ENCODE data around the gene GAL.

Gene GAL

DNA sequence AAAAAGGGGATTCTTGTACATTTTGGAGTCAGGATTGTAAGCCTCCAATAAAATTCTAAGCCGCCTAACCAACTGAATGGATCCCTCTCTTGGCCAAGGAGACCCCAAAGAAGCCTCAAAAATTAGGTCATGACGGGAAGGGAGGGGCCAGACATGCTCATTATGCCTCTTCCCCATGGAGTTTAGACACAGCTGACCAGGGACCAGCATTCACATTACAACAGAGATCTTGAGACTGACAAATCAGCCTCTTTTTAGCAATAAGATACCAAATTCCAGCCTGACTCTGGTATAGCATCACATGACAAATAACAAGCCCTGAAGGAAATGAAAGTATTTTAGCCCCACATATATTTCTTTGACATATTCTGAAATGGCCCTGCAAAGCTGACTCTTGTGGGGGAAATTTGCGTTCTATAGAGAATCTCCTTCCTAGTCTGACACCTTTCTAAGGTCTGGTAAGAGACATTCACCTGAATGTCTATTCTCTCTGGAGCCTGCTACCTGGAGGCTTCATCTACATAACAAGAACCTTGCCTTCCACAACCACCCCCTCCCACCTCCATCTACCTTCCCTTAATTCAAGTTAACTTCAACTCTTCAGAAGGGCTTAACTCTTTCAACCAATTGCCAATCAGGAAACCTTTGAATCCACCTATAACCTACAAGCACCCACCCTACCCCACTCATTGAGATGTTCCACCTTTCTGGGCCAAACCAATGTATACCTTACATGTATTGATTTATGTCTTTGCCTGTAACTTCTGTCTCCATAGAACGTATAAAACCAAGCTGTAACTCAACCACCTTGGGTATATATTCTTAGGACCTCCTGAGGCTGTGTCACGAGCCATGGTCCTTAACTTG, 10.3 kb downstream of the GAL start:
- DNase-seq (ENCODE audit: low read depth in 1 of 2, low spot score in 1 of 2), result no peak
- TF ChIP-seq GABPA (IDR thresholded peaks at IDR 0.05; ENCODE audit: low read depth) (no peak), POLR2AphosphoS5 (IDR thresholded peaks at IDR 0.05; ENCODE audit: low read depth) (no peak), SPI1 (IDR thresholded peaks at IDR 0.05; ENCODE audit: borderline replicate concordance, low read depth) (no peak)
- TF ChIP-seq, protein P1, sequence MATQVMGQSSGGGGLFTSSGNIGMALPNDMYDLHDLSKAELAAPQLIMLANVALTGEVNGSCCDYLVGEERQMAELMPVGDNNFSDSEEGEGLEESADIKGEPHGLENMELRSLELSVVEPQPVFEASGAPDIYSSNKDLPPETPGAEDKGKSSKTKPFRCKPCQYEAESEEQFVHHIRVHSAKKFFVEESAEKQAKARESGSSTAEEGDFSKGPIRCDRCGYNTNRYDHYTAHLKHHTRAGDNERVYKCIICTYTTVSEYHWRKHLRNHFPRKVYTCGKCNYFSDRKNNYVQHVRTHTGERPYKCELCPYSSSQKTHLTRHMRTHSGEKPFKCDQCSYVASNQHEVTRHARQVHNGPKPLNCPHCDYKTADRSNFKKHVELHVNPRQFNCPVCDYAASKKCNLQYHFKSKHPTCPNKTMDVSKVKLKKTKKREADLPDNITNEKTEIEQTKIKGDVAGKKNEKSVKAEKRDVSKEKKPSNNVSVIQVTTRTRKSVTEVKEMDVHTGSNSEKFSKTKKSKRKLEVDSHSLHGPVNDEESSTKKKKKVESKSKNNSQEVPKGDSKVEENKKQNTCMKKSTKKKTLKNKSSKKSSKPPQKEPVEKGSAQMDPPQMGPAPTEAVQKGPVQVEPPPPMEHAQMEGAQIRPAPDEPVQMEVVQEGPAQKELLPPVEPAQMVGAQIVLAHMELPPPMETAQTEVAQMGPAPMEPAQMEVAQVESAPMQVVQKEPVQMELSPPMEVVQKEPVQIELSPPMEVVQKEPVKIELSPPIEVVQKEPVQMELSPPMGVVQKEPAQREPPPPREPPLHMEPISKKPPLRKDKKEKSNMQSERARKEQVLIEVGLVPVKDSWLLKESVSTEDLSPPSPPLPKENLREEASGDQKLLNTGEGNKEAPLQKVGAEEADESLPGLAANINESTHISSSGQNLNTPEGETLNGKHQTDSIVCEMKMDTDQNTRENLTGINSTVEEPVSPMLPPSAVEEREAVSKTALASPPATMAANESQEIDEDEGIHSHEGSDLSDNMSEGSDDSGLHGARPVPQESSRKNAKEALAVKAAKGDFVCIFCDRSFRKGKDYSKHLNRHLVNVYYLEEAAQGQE (IDR thresholded peaks at IDR 0.05; ENCODE audit: insufficient replicate concordance, low read depth), result no peak
- TF ChIP-seq, protein P2, sequence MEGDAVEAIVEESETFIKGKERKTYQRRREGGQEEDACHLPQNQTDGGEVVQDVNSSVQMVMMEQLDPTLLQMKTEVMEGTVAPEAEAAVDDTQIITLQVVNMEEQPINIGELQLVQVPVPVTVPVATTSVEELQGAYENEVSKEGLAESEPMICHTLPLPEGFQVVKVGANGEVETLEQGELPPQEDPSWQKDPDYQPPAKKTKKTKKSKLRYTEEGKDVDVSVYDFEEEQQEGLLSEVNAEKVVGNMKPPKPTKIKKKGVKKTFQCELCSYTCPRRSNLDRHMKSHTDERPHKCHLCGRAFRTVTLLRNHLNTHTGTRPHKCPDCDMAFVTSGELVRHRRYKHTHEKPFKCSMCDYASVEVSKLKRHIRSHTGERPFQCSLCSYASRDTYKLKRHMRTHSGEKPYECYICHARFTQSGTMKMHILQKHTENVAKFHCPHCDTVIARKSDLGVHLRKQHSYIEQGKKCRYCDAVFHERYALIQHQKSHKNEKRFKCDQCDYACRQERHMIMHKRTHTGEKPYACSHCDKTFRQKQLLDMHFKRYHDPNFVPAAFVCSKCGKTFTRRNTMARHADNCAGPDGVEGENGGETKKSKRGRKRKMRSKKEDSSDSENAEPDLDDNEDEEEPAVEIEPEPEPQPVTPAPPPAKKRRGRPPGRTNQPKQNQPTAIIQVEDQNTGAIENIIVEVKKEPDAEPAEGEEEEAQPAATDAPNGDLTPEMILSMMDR (IDR thresholded peaks at IDR 0.05; ENCODE audit: insufficient read depth, low read length), result no peak
- no peaks in the 10 kb centered on the region for H3K27me3 ChIP-seq (ENCODE audit: insufficient read depth, poor library complexity, severe bottlenecking)
- H3K4me3 ChIP-seq (replicated peaks; ENCODE audit: insufficient read depth, low read length), result no peak overlapping the region
- H3K27ac ChIP-seq (replicated peaks), result no peak overlapping the region

DNA sequence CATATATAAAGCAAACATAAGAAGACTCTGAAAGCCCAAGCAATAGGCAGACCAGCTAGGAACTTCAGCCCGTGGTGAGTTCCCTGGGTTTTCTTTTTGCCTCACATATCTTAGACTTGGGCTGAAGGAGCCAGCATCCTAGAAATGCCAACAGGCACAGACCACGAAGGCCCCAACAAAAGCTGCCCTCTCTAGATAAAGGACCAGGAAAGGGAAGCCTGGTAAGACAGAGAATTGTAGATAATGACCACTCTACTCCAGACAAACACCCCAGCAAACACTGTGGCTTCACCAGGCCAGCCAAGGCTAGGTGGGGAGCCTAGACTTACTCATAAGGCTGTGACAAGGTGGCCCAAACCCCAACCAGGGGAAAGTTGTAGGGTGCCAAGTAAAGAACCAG, 11.2 kb downstream of the GAL start:
- TF ChIP-seq, protein P2 (IDR thresholded peaks at IDR 0.05; ENCODE audit: insufficient read depth, low read length), result no peak
- TF ChIP-seq POLR2AphosphoS5 (IDR thresholded peaks at IDR 0.05; ENCODE audit: low read depth) (no peak), GABPA (IDR thresholded peaks at IDR 0.05; ENCODE audit: low read depth) (no peak), SPI1 (IDR thresholded peaks at IDR 0.05; ENCODE audit: borderline replicate concordance, low read depth) (no peak)
- TF ChIP-seq, protein P1 (IDR thresholded peaks at IDR 0.05; ENCODE audit: insufficient replicate concordance, low read depth), result no peak
- Histone ChIP-seq H3K4me3 (replicated peaks; ENCODE audit: insufficient read depth, low read length) (no peak overlapping the region), H3K27ac (replicated peaks) (no peak overlapping the region), H3K27me3 (ENCODE audit: insufficient read depth, poor library complexity, severe bottlenecking) (no peaks in the 10 kb centered on the region)
- no peak for DNase-seq (ENCODE audit: low read depth in 1 of 2, low spot score in 1 of 2)

DNA sequence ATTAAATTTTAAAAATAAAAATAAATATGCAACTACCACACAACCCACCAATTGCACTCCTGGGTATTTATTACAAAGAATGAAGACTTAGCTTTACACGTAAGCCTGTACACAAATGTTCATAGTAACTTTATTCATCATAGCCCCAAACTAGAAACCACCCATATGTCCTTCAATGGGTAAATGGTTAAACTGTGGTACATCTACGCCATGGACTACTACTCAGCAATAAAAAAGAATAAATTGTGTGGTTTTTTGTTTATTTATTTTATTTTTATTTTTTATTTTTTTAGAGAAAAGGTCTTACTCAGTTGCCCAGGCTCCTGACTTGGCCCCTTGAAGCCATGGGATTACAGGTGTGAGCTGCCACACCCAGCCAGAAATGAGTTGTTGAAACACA, 14.6 kb downstream of the GAL start:
- no peak overlapping the region for H3K4me3 ChIP-seq (replicated peaks; ENCODE audit: insufficient read depth, low read length)
- no peaks in the 10 kb centered on the region for H3K27me3 ChIP-seq (ENCODE audit: insufficient read depth, poor library complexity, severe bottlenecking)

More for the DNA sequence above, 14.6 kb downstream of the GAL start:
- H3K27ac ChIP-seq (replicated peaks), result no peak overlapping the region
- no peak for DNase-seq (ENCODE audit: low read depth in 1 of 2, low spot score in 1 of 2)
- TF ChIP-seq SPI1 (IDR thresholded peaks at IDR 0.05; ENCODE audit: borderline replicate concordance, low read depth) (no peak), GABPA (IDR thresholded peaks at IDR 0.05; ENCODE audit: low read depth) (no peak), POLR2AphosphoS5 (IDR thresholded peaks at IDR 0.05; ENCODE audit: low read depth) (no peak)
- TF ChIP-seq, protein P1 (IDR thresholded peaks at IDR 0.05; ENCODE audit: insufficient replicate concordance, low read depth), result no peak
- TF ChIP-seq, protein P2 (IDR thresholded peaks at IDR 0.05; ENCODE audit: insufficient read depth, low read length), result no peak

Data from HL-60 (cell line).